ENCODE results near the gene TCTN3.
"Not testable (repeated sequence)": the region's sequence is repeated elsewhere in the genome, so short reads cannot be mapped to it uniquely, and the experiment has no call there.

TCTN3 gene

GRCh38 chr10:95683966-95684365, 9.8 kb downstream of the TCTN3 start:
- DNase-seq (ENCODE audit: low read depth, low spot score), result no peak

- DNase-seq (ENCODE audit: low read depth, low spot score), result no peak
These were observed 18.2 kb downstream of the TCTN3 start for GRCh38 chr10:95675403-95676116.

GRCh38 chr10:95674643-95675042, 19.1 kb downstream of the TCTN3 start:
- DNase-seq (ENCODE audit: low read depth, low spot score), result no peak

GRCh38 chr10:95672641-95673040, 21.1 kb downstream of the TCTN3 start:
- DNase-seq (ENCODE audit: low read depth, low spot score), result not testable (repeated sequence)

GRCh38 chr10:95664543-95664942, 29.2 kb downstream of the TCTN3 start:
- DNase-seq (ENCODE audit: low read depth, low spot score), result no peak

- DNase-seq (ENCODE audit: low read depth, low spot score), result no peak
These were observed 30.2 kb downstream of the TCTN3 start for GRCh38 chr10:95663496-95663895.

GRCh38 chr10:95661818-95662217, 31.9 kb downstream of the TCTN3 start:
- no peak for DNase-seq (ENCODE audit: low read depth, low spot score)

GRCh38 chr10:95660283-95660682, 33.4 kb downstream of the TCTN3 start:
- DNase-seq (ENCODE audit: low read depth, low spot score), result no peak

- DNase-seq (ENCODE audit: low read depth, low spot score), result no peak
These were observed 36.5 kb downstream of the TCTN3 start for GRCh38 chr10:95657250-95657649.

- DNase-seq (ENCODE audit: low read depth, low spot score), result peak; percentile 66
These were observed 37.2 kb downstream of the TCTN3 start, which contains the start of gene ALDH18A1 for GRCh38 chr10:95656291-95657164. Gene ALDH18A1, minus strand, starts transcription at chr10:95656711. Its CDS starts 3,334 bp downstream, at chr10:95653377.

- DNase-seq (ENCODE audit: low read depth, low spot score), result no peak
These were observed 38.0 kb downstream of the TCTN3 start for GRCh38 chr10:95655571-95656290.

GRCh38 chr10:95653895-95654294, 39.8 kb downstream of the TCTN3 start:
- no peak for DNase-seq (ENCODE audit: low read depth, low spot score)

- DNase-seq (ENCODE audit: low read depth, low spot score), result no peak
These were observed 42.2 kb downstream of the TCTN3 start for GRCh38 chr10:95651346-95652060.

GRCh38 chr10:95650232-95650631, 43.5 kb downstream of the TCTN3 start:
- no peak for DNase-seq (ENCODE audit: low read depth, low spot score)

- DNase-seq (ENCODE audit: low read depth, low spot score), result no peak
These were observed 45.6 kb downstream of the TCTN3 start for GRCh38 chr10:95648138-95648537.

GRCh38 chr10:95646160-95646559, 47.6 kb downstream of the TCTN3 start:
- DNase-seq (ENCODE audit: low read depth, low spot score), result no peak

- DNase-seq (ENCODE audit: low read depth, low spot score), result no peak
These were observed 48.8 kb downstream of the TCTN3 start for GRCh38 chr10:95644901-95645300.

- no peak for DNase-seq (ENCODE audit: low read depth, low spot score)
These were observed 52.8 kb downstream of the TCTN3 start for GRCh38 chr10:95640891-95641315.

GRCh38 chr10:95637911-95638310, 55.8 kb downstream of the TCTN3 start:
- DNase-seq (ENCODE audit: low read depth, low spot score), result no peak

GRCh38 chr10:95637140-95637539, 56.6 kb downstream of the TCTN3 start:
- no peak for DNase-seq (ENCODE audit: low read depth, low spot score)

- no peak for DNase-seq (ENCODE audit: low read depth, low spot score)
These were observed 58.4 kb downstream of the TCTN3 start for GRCh38 chr10:95635319-95635733.

Measured in activated CD4-positive, CD25-positive, alpha-beta regulatory T cell treated with anti-CD3 and anti-CD28 coated beads, Interleukin-2, amount 50 U/mL, for 16 hours (primary cell).